HUDEP-2 (cell line): ENCODE data around the gene RFX4.
A peak's percentile ranks its signal among the peaks of the same experiment; 100 is the strongest.
"Not testable (repeated sequence)": the region's sequence is repeated elsewhere in the genome, so short reads cannot be mapped to it uniquely, and the experiment has no call there.

ENCODE experiments used
- DNase-seq, 76 experiments: peaks; one replicate each; lab custom pipeline; 2025; ENCODE audit not compliant: unreplicated experiment in 76 of 76; lab: John Stamatoyannopoulos, UW

Gene RFX4

GRCh38 chr12:106588771-106589170, 6.0 kb downstream of the RFX4 start:
- no peak for DNase-seq

GRCh38 chr12:106590601-106591000, 7.8 kb downstream of the RFX4 start:
- no peak for DNase-seq

- DNase-seq = no peak
These were observed 11.6 kb downstream of the RFX4 start for GRCh38 chr12:106594447-106594846.

GRCh38 chr12:106595268-106595667, 12.5 kb downstream of the RFX4 start:
- no peak for DNase-seq

GRCh38 chr12:106598003-106598402, 15.2 kb downstream of the RFX4 start:
- DNase-seq = no peak

GRCh38 chr12:106599302-106599701, 16.5 kb downstream of the RFX4 start:
- no peak for DNase-seq

GRCh38 chr12:106600503-106600902, 17.7 kb downstream of the RFX4 start:
- no peak for DNase-seq

- DNase-seq = no peak
These were observed 18.2 kb downstream of the RFX4 start for GRCh38 chr12:106601031-106601430.

- no peak for DNase-seq
These were observed 18.7 kb downstream of the RFX4 start for GRCh38 chr12:106601496-106601895.

GRCh38 chr12:106602076-106602475, 19.3 kb downstream of the RFX4 start:
- DNase-seq = no peak

- no peak for DNase-seq
These were observed 22.4 kb downstream of the RFX4 start for GRCh38 chr12:106605254-106605653.

GRCh38 chr12:106620588-106620987, 37.8 kb downstream of the RFX4 start:
- DNase-seq = not testable (repeated sequence)

GRCh38 chr12:106625976-106626375, 43.2 kb downstream of the RFX4 start:
- DNase-seq = no peak

- DNase-seq = peak in 1 of 76 experiments; percentile 4
These were observed 47.2 kb downstream of the RFX4 start for GRCh38 chr12:106629797-106630659.

- DNase-seq = no peak
These were observed 48.3 kb downstream of the RFX4 start for GRCh38 chr12:106631150-106631549.

- no peak for DNase-seq
These were observed 49.0 kb downstream of the RFX4 start for GRCh38 chr12:106631797-106632196.

GRCh38 chr12:106632797-106633450, 50.1 kb downstream of the RFX4 start:
- no peak for DNase-seq

GRCh38 chr12:106633451-106633823, 50.6 kb downstream of the RFX4 start:
- no peak for DNase-seq

GRCh38 chr12:106634206-106634605, 51.4 kb downstream of the RFX4 start:
- no peak for DNase-seq

GRCh38 chr12:106643000-106643399, 60.2 kb downstream of the RFX4 start:
- DNase-seq = no peak

- no peak for DNase-seq
These were observed 61.7 kb downstream of the RFX4 start for GRCh38 chr12:106644335-106645073.

GRCh38 chr12:106645074-106645421, 62.2 kb downstream of the RFX4 start:
- no peak for DNase-seq
